GM19239 (cell line): ENCODE measurements around the gene PRRT1B.

Experiments
- DNase-seq: peaks from one replicate; pipeline ENCODE4 v3.0.0; 2011; ENCODE audit warnings: low spot score; ENCODE audit not compliant: insufficient read length
- FAIRE-seq: peaks from 2 replicates; lab custom pipeline; 2011; peaks lifted over from hg19 to GRCh38; lab: Jason Lieb, UNC

PRRT1B gene

DNA sequence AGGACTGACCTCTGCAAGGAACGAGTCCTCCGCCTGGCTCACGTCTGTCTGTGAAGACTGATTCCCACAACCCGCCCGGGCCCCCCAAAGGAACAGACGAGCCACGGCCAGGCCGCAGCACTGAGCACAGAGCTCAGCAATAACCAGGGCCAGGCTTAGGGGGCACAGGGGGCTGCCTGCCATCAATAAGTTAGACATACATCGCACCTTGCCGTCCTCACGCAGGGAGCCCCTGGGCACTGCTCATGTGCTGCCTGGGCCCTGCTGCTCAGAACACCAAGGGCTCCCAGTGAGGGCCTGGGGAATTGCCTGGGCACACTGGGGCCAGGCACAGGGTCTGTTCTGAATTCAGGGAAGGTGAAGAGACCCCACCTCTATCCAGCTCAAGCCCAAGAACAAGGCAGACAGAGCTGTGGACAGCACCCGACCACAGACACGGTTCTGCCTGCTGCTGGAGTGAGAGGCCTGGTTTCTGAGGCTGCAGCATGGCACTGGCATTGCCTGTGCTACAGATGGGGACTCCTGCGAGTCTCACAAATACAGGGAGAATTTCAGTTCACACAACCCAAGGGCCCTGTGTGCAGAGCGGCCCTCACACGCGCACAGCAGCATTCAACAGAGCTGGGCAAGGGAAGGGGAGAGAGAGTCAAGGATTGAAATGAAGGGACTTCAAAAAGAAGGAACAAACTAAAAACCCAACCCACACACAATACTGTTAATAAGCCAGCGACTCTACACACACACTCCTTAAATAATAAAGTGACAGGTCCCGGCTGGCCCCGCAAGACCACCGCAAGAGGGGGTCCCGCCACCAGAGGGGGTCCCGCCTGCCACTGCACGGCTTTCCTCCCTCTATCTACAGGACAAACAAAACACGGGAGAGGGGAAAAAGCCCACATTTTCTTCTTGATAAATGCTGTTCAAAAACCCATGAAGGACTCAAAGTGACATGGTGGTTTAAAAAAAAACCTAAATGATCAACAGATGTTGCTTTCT, 32.0 kb downstream of the PRRT1B start:
- FAIRE-seq: no peak
- DNase-seq: no peak

DNA sequence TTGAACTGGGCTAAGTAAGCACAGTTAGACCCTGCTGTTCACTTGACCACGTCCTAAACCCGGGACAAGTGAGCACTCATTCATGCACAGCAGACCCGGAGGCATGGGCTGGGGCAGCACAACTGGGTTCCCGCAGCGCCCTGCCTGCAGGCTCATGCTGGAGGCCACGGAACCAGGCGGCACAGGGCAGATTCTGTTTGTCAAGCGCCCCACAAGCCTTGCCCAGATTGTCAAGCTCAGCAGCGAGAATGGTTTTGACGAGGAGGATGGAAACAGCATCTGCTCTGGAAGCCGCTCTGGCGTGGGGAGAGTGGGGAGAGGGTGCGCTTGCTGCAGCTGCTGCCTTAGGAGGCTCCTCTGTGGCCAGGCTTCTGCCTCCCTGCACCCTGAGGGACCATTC, 32.7 kb downstream of the PRRT1B start:
- FAIRE-seq (no peak), DNase-seq (no peak)

DNA sequence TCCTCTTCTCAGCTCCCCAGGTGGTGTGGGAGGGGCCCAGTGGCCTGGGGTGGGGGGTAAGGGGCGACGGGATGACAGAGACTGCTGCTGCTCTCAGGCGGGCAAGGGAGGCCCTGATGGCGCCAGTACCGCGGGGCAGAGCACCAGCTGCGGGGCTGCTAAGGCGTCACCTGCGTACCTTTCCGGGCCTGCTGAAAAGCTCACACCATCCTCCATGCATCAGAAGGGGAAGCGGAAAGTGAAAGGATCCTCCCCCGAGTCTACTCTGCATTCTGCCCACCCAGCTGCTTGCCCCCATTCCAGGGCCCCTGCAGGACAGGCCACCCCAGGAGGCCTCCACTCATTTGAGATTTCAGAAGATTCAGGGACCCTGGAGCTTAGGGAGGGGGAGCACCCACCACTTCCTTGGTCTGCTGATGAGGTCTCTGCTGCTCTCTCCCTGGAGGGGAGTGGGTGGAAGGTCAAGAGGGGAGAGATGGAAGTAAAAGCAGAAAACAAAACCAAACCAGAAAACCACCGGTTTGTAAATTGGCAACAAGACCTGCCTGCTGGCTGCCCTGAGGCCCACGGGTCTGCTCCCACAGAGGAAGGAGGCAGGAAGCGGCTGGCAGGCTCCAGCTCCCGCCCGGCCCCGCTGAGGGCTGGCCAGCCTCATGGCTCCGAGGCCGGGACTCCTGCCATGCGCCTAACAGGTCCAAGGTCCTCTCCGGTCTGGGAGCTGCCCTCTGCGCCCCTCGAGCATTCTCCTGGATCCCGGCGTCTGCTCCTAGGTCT, 33.6 kb downstream of the PRRT1B start:
- peak; percentile 84 for FAIRE-seq
- DNase-seq: peak; percentile 72

DNA sequence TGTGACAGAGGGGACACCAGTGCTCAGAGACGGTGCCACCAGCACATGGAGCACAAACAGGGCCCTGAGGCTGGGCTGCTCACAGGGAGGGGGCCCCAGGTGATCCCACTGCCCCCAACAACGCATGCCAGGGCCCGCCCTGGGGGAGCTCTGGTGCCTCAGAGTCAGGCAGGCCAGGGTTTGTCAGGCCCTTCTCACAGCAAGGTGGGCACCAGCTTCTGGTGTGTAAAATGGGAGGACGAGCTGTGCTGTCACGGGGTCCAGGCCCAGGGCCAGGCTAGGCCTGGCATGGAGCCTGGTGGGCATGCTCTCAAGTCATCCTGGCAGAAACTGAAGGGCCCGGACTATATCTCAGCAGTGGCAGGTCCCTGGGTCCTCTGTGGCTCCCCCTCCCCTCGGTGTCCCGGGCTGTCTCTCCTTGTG, 34.5 kb downstream of the PRRT1B start:
- FAIRE-seq: no peak
- no peak for DNase-seq

DNA sequence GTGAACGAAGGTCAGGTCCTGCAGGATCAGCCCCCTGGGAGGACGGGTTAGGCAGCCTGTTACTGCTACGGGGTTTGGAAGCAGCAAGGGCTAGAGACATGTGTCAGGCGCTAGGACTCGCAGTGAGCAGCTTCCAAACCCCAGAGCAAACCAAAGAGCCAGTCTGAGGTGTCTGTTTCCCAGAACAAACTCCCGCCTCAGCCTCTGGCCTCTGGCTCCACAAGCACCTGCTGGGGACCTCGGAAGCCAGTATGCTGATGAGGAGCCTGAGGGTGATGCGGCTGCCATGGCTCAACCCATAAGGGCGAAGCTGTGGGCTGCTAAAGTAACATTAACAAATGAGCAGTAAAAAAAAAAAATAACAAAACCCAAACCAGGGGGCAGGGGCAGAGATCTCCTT, 35.0 kb downstream of the PRRT1B start:
- no peak for FAIRE-seq

DNA sequence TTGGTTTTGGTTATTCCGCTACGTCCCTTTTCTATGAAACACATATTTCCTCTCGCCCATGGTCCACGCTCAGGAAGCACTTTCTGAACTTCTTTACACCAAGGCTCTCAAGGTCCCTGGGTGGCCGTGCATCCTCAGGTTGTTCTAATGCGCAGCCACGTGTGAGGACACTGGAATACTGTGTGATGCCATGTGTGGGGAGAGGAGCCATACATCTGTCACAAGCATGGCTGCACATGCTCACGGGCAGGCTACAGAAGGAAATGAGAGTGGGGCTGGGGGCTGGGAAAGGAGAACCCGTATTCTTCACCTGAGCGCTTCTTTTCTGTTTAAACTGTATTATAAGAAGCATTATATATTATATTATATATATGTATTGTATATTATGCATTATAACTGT, 36.7 kb downstream of the PRRT1B start:
- FAIRE-seq (no peak), DNase-seq (no peak)

More for the DNA sequence above, 35.0 kb downstream of the PRRT1B start:
- DNase-seq: no peak

DNA sequence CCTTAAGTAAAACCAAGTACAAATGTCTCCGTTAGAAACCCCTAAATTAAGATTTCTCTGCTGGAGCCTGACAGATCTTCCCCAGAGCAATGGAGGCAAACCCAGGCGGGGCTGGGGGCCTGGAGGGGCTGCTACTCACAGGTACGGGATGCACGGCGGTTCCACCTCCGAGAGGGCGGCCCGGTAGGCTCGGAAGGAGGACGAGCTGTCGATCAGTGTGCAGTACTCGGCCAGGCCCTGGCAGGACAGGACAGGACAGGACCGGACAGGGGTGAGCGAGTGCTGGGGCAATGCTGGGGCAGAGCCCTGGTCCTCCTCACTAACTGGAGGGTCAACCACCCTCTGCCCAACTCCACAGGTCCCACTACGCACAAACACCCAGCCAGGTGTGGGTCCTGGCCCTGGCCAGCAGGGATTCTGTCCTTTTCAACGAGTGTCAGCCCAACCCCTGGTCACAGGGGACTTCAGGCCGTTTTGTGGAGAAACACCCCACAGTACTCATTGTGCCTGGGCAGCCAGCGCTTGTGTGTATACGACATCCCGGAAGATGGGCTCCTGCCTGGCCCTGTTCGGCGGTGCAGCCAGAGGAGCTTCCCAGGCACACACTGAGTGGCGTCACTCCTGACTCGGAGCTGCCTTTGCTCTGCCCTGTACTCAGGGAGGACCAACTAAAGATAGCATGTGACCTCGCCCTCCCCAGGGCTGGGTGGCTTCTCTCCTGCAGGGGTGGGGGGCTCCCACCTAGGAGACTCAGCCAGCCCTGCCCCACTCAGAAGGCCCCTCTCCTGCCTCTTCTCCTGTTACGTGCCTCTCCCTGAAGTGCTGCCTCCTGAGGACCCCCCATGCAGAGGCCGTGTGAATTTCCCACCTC, 37.4 kb downstream of the PRRT1B start:
- DNase-seq (no peak), FAIRE-seq (no peak)

DNA sequence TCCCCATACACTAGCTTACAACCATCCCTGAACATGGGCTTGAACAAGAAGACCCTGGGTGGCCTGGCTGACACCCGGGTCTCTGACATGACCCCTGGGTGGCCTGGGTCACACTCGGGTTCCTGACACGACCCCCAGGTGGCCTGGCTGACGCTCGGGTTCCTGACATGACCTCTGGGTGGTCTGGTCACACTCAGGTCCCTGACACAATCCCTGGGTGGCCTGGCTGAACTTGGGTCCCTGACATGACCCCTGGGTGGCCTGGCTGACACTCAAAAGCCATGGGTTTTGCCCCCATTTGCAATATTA, 38.0 kb downstream of the PRRT1B start:
- DNase-seq (no peak), FAIRE-seq (no peak)

DNA sequence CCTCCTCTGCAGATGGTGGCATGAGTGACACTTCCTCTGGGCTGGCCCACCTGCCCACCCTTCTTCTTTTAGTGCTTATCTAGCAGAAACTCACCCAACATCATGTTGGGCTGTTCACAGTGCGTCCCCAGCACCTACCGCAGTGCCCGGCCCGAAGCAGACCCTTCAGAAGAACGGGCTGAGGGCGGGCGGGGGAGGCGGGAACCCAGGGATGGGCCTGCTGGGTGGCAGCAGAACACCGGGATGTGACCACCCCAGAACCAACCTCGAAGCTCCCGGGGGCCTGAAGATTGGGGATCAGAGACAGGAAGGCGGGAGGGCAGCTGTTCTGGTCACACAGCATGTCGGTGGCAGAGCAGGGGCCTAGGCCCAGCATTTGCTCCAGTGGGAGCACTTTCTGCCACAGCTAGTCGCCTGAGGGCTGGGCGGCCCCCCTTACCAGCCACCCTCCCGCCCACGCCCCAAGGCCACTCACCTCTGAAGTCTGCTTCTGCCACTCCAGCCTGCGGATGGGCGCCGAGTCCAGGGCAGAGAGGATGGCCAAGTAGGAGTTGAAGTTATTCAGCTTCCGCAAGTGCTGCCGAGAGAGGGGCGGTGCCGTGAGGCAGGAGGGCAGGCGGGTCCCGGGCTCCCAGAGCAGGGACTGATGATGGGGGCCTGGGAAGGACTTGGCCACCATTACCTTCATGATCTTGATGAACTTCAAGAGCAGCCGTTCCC, 38.7 kb downstream of the PRRT1B start:
- DNase-seq (no peak), FAIRE-seq (no peak)

DNA sequence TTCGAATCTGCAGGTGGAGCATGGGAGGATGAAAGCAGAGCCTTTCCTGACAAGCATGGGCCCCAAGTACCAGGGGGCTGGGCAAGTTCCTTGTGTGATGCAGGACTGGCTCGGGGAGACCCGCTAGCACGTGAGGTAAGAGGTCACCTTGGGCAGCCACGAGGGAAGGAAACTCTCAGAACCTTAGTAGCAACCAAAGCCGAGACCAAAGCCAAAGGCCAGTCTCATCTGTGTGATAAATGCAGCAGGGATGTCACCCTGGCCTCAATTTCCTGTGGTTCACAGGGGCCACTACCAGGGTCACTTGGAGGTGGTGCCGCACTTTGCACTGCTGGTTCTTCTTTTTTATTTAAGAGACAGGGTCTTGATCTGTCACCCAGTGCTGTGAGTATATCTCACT, 39.5 kb downstream of the PRRT1B start:
- no peak for FAIRE-seq
- DNase-seq: no peak

DNA sequence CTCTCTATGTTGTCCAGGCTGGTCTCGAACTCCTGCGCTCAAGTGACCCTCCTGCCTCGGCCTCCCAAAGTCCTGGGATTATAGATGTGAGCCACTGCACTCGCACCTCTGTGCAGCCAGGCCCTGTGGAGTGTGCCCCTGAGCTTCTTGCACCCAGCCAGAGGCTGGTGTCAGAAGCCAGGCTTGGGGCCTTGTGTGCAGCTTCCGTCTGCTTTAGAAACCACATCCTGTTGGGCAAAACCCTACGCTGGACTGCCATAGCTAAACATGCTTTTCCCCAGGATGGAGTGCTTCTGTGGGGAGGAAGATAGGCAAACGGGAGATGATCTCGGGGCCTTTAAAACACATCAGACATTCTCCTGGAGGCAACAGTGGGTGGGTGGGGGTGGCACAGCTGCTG, 40.1 kb downstream of the PRRT1B start:
- FAIRE-seq (peak; percentile 31), DNase-seq (peak; percentile 32)

DNA sequence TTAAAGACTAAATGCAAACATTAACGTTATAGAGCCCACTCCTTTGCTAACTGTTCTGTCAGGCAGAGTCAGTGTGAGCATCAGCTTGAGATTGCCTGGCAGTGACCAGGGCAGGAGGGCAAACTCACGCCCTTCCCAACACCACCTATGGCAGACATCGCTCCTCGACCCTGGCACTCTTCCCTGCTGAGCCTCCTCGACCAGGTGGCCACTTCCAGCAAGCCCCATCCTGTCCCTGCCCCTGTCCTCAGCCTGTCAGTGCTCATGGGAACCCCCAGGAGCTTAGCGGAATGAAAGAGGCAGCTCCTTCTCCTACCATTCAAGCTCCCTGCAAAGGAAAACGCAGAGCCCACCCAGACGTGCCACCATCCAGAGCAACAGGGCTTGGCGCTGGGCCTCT, 42.0 kb downstream of the PRRT1B start:
- DNase-seq (no peak), FAIRE-seq (no peak)

DNA sequence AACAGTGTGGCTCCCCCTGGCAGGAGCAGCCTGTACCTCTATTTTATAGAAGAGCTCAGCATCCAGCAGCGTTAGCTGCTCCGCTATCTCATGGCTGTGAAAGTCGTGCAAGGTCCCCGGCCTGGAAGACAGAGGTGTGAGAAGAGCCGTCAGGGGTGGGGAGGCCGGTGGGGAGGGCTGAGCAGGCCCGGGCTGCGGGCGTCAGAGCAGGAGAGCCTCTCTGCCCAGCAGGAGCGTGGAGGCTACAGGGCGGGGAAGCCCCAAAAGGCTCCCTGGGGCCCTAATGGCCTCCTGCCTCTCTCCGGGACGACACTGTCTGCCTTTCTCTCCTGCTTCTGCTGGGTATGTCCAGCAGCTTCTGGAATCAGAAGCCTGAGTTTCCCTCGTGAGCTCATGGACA, 42.6 kb downstream of the PRRT1B start:
- DNase-seq: no peak
- FAIRE-seq: no peak

DNA sequence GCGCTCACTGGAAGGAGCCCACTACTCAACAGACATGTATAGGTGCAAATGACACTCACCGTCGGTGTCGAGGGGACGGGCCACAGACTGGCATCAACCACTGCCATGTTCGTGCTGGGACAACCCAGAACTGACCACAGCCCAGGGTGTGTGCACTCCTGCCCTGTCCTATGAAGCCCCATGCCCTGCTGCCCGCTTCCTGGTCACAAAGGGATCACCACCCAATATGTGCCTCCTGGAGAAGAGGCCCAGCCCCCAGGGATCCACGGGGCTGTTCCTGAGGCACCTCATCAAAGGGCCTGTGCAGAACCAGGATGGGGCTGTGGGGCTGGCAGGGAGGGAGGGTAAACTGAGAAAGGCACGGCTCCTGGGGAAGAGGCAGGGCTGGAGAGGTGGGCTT, 43.1 kb downstream of the PRRT1B start:
- no peak for FAIRE-seq
- no peak for DNase-seq

DNA sequence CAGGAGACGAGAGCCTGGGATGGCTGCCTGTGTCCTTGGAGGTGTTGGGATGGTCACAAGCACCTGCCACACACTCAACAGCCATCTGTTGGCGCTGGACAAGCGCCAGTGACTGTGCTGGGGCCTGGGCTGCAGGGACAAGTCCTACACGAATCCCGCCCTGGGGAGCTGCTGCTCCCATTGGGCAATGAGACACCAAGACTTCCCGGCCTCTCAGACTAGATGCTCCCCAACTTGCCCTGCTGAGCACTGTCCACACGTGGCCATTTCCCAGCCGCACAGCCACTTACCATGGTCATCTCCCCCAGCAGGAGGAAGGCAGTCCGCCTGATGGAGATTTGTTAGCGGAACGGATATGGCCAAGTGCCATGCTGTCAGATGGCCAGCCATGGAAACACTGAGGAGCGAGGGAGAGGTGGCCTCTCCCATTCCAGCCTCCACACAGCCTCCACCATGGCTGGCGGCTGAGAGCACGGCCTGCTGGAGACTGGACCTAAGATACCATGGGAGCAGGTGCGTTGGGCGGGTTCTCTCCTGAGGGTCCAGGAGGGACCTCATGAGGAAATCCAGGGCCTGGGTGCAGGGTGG, 43.9 kb downstream of the PRRT1B start:
- no peak for FAIRE-seq
- no peak for DNase-seq

DNA sequence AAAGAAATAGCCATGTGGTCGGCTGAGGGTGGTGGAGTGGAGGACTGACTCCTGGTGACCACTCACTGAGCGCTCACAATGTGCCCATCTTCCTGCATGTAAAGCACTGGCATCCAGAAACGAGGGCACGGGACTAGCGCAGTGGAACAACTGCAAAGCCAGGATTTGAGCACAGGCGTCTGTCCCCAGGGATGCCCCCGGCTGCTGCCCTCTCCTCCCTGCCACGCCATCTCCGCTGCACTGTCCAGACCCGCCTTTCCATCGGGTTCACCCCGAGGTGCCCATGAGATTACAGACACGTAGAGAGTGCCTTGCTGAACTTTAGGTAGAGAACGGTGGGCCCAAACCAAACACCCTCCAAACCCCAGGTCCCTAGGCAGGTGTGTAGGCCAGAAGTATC, 44.7 kb downstream of the PRRT1B start:
- DNase-seq (no peak), FAIRE-seq (no peak)

DNA sequence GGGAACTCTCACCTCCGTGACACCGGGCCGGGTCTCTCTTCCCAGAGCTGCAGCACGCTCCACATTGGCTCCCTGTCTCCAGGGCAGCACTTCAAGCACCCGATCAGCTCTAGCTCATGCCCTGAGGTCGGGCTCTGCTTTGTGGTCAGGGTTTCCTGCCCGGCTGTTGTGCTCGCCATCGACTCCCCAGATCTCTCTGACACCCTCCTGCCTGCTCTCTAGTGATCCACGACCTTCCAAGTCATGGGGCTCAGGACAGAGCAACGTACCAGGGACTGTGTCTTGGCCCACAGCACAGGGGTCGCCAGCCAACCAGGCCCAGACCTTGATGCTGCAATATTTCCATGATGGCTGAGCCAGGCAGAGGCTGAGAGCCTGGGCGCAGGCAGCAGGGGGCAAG, 45.1 kb downstream of the PRRT1B start:
- no peak for DNase-seq
- no peak for FAIRE-seq

DNA sequence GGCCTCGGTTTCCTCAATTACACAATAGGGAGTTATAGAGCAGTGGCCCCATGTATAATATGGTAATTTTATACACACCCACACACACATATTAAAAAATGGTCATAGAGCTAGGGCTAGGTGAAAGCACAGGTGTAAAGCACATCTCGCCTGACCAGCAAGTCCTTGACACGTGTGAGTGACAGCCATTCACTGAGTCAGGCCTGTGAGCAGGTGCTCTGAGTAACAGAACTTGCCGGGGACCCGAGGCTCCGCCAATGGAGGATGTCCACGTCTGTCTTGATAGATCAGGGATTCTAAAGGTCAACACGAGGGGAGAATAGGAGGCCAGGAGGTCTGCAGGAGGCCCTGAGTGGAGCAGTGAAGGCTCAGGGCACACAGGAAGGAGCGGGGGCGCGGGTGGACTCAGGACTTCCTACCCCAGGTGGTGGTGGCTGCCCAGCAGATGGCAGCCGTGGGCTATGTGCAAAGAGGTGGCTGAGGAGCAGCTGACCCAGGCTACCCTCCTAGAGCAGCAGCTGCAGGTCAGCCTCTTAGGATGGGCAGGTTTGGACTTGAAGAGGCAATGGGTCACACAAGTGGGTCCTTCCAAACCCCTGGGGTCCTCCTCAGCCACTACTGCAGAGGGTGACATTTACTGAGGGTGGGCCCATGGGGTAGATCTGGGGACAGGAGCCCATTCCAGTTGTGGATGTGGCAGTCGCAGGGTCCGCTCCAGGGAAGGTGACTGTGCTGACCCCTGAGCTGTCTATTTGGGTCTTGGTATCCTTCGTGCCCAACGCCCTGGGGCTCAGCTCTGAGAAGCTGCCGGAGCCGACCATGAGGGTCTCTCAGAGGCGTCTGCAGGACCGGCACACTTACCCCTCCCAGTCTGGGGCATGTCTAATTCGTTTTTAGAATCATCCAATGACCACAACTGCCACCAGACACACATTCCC, 45.9 kb downstream of the PRRT1B start:
- DNase-seq: peak; percentile 81
- no peak for FAIRE-seq

DNA sequence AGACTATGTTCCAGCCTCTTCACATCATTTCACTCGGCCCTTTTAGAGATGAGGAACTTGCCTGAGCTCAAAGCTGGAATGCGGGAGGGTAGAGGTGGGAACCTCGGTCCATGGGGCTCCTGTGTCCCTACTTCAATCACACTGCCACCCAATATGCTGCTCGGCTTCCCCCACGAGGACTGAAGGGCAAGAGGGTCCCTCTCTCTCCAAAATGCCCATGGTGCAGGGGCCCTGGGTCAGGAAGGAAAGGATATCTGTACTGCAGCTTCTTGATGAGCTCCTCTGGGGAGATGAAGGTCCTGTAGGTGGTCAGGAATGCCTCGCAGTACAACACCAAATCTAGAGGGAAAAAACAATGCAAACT, 46.5 kb downstream of the PRRT1B start:
- FAIRE-seq (no peak), DNase-seq (no peak)
